Measurements from ENCODE around the gene MTNR1A.

Gene MTNR1A

GRCh38 chr4:186486172-186486571 lies 69.2 kb downstream of the MTNR1A start:
- DNase-seq (ENCODE audit: low spot score), result no peak

- no peak for DNase-seq (ENCODE audit: low spot score)
Measured at GRCh38 chr4:186485561-186486062, 69.8 kb downstream of the MTNR1A start.

GRCh38 chr4:186485150-186485549 lies 70.2 kb downstream of the MTNR1A start:
- no peak for DNase-seq (ENCODE audit: low spot score)

GRCh38 chr4:186483656-186484055 lies 71.7 kb downstream of the MTNR1A start:
- no peak for DNase-seq (ENCODE audit: low spot score)

Data from CD4-positive, alpha-beta T cell treated with Interleukin-6 at 100 ng/mL for 8 hours (primary cell).